Stomach (tissue), 9 donors: ENCODE data around the gene TNNI3. TPM values are rescaled to one million over a fixed set of nuclear protein-coding genes. Genes with fewer than 3 reads are reported as not detected.

ENCODE experiments used
- DNase-seq, 2 donors: peaks; one replicate each; pipeline versions ENCODE4 v3.0.0 to v3.0.0-alpha.2; 2013 to 2019
- H3K27ac ChIP-seq, 5 donors: fragments of 200-600 bp in 4 of 5; sonication (generic) in 4 of 5; one replicate each; pipeline ENCODE4 v1.5.1; 2013 to 2019; ENCODE audit warnings: mild to moderate bottlenecking in 1 of 5, moderate library complexity in 1 of 5
- H3K27me3 ChIP-seq, 3 donors: fragments of 200-600 bp; sonication (generic); one replicate each; pipeline ENCODE4 v1.5.1; 2017 to 2019; ENCODE audit warnings: mixed run types in 1 of 3
- H3K36me3 ChIP-seq, 4 donors: fragments of 200-600 bp; sonication (generic); 1 replicate in 3 of 4; 2 replicates in 1 of 4; pipeline ENCODE4 v1.5.1; 2016 to 2019
- H3K4me1 ChIP-seq, 4 donors: fragments of 200-600 bp; sonication (generic); one replicate each; pipeline ENCODE4 v1.5.1; 2016 to 2019
- H3K4me3 ChIP-seq, 4 donors: fragments of 200-600 bp; sonication (generic) in 3 of 4; one replicate each; pipeline ENCODE4 v1.5.1; 2016 to 2019; ENCODE audit warnings: mild to moderate bottlenecking in 1 of 4
- H3K9me3 ChIP-seq, 4 donors: fragments of 200-600 bp; sonication (generic); one replicate each; pipeline ENCODE4 v1.5.1; 2016 to 2019
- EP300 ChIP-seq: sonication (generic); formaldehyde crosslinking; IDR thresholded peaks from one replicate; pipeline ENCODE4 v1.6.1; 2017; ENCODE audit warnings: antibody characterized with exemption
- POLR2A ChIP-seq, 4 donors: fragments of 450-650 bp; IDR thresholded peaks; one replicate each; pipeline ENCODE4 v1.6.1; 2016; ENCODE audit warnings: antibody characterized with exemption in 4 of 4, control low read depth in 2 of 4, mild to moderate bottlenecking in 1 of 4, moderate library complexity in 1 of 4
- POLR2AphosphoS5 ChIP-seq, 3 donors: sonication (generic); formaldehyde crosslinking; IDR thresholded peaks; one replicate each; pipeline ENCODE4 v1.6.1; 2016; ENCODE audit warnings: antibody characterized with exemption in 3 of 3
- WGBS, 5 donors: extraction: QIAGEN DNeasy Blood & Tissue Kit in 3 of 5; methylation state at CpG; one replicate each; pipeline versions ENCODE4 v1.1.5 to v1.1.7; 2013 to 2018; 5-methylcytosine and 5-hydroxymethylcytosine counted together
- intact Hi-C: fragments of 100-400 bp; cut with DNase I; formaldehyde crosslinking; loops from one replicate; pipeline ENCODE4 v1.15.1; 2023; ENCODE audit warnings: low total_unique reads
- polyA plus RNA-seq, 3 donors: library from polyadenylated mRNA; stranded (reverse); fragments of 200-250 nt; gene quantifications; one replicate each; pipeline ENCODE4 v1.2.3, GENCODE V29; 2013
- total RNA-seq, 5 donors: library from RNA; depleted of rRNA; stranded (reverse); fragments of >200 nt; gene quantifications; one replicate each; pipeline versions ENCODE4 v1.1.0 to v1.2.3, GENCODE V29; 2014 to 2016
- TF ChIP-seq, protein P1 (sequence below), 7 experiments: fragments of 450-650 bp in 4 of 7; fragments of 200-600 bp in 3 of 7; sonication (generic) in 3 of 7; IDR thresholded peaks; one replicate each; pipeline ENCODE4 v1.5.1; 2016 to 2019; ENCODE audit warnings: antibody characterized with exemption in 7 of 7, control low read depth in 2 of 7, mild to moderate bottlenecking in 1 of 7
- donor health status: healthy with polysubstance abuse.
- donor health status: Bipolar disorder and iron deficiency.
- donor health status: healthy.

The TNNI3 gene
- total and polyA plus RNA-seq, 8 donors: 4.2 to 14.1 (median 7.8) TPM; not detected in 5

DNA sequence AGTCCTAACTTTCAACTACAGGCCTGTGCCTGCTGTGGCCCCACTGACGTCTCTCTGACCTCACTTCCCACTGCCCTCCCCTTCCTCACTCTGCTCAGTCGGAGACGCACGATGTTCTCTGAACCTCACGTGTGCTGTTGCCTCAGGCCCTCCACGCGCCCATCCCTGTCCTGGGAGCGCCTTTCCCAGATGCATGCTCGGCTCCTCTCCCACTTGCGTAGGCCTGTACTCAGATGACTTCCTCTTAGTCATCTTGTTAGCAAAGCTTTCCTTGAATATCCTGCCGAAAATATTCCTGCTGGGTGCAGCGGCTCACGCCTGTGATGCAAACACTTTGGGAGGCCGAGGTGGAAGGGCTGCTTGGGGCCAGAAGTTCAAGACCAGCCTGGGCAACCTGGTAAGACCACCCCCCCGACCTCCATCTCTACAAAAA, 31.9 kb upstream of the TNNI3 start:
- Histone ChIP-seq H3K4me3 (no peak overlapping the region), H3K9me3 (no peaks in the 10 kb centered on the region), H3K4me1 (no peaks in the 10 kb centered on the region), H3K36me3 (peaks cover 0 to 31% (median 12%) of the 10 kb centered on the region in 4 donors), H3K27ac (peak overlapping the region in 1 of 5 donors; percentile 43), H3K27me3 (peaks cover 0 to 63% (median 0%) of the 10 kb centered on the region in 3 donors)
- peak in 1 of 3 donors; percentile 18 for TF ChIP-seq POLR2AphosphoS5 (IDR thresholded peaks at IDR 0.05)
- no peak for TF ChIP-seq POLR2A (IDR thresholded peaks at IDR 0.05)
- no peak for DNase-seq
- intact Hi-C loops: no loop called here
- 66 to 74% (median 69%) methylated on average over 15 of the region's 15 CpGs for WGBS, 5 donors

DNA sequence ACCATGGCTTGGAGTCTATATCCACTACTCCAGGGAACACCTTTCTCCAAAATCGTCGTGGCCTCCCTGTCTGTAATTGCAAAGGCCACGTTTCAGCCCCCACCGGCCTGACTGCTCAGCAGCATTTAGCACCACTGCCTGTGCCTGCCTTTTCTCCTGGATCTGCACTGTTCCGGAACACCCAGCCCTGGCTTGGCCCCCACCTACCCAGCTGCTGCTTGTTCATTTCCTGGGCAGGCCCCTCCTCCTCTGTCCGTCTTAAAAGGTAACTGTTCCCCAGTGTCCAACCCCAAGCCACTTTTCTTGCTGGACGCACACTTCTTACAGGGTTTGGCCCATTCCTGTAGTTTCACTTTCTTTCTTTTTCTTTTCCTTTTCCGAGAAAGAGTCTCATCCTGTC, 31.1 kb upstream of the TNNI3 start:
- Histone ChIP-seq H3K27ac (peak overlapping the region in 1 of 5 donors; percentile 43), H3K4me1 (no peaks in the 10 kb centered on the region), H3K27me3 (peaks cover 0 to 61% (median 0%) of the 10 kb centered on the region in 3 donors), H3K4me3 (no peak overlapping the region), H3K9me3 (no peaks in the 10 kb centered on the region), H3K36me3 (peaks cover 0 to 25% (median 10%) of the 10 kb centered on the region in 4 donors)
- no peak for TF ChIP-seq POLR2AphosphoS5 (IDR thresholded peaks at IDR 0.05)
- TF ChIP-seq POLR2A (IDR thresholded peaks at IDR 0.05): no peak
- TF ChIP-seq EP300: no peak
- TF ChIP-seq, protein P1, sequence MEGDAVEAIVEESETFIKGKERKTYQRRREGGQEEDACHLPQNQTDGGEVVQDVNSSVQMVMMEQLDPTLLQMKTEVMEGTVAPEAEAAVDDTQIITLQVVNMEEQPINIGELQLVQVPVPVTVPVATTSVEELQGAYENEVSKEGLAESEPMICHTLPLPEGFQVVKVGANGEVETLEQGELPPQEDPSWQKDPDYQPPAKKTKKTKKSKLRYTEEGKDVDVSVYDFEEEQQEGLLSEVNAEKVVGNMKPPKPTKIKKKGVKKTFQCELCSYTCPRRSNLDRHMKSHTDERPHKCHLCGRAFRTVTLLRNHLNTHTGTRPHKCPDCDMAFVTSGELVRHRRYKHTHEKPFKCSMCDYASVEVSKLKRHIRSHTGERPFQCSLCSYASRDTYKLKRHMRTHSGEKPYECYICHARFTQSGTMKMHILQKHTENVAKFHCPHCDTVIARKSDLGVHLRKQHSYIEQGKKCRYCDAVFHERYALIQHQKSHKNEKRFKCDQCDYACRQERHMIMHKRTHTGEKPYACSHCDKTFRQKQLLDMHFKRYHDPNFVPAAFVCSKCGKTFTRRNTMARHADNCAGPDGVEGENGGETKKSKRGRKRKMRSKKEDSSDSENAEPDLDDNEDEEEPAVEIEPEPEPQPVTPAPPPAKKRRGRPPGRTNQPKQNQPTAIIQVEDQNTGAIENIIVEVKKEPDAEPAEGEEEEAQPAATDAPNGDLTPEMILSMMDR (IDR thresholded peaks at IDR 0.05): no peak
- intact Hi-C loops: no loop called here
- 50 to 68% (median 55%) methylated on average over 8 of the region's 8 CpGs for WGBS, 5 donors
- no peak for DNase-seq

- peaks cover 0 to 19% (median 8%) of the 10 kb centered on the region in 4 donors for H3K36me3 ChIP-seq
- 66 to 82% (median 73%) methylated on average over 10 to 12 of the region's 12 CpGs for WGBS, 5 donors
- intact Hi-C loops: no loop called here
Measured at GRCh38 chr19:55186080-55186479, 28.5 kb upstream of the TNNI3 start.

GRCh38 chr19:55181740-55182139, 24.2 kb upstream of the TNNI3 start:
- H3K27ac ChIP-seq: no peak overlapping the region
- 69 to 86% (median 80%) methylated on average over 13 to 20 of the region's 20 CpGs for WGBS, 5 donors
- peaks cover 18 to 99% (median 50%) of the 10 kb centered on the region in 3 donors for H3K27me3 ChIP-seq
- H3K9me3 ChIP-seq: no peaks in the 10 kb centered on the region
- peaks cover 0 to 19% (median 8%) of the 10 kb centered on the region in 4 donors for H3K36me3 ChIP-seq
- H3K4me3 ChIP-seq: no peak overlapping the region
- H3K4me1 ChIP-seq: peaks cover 9 to 19% (median 18%) of the 10 kb centered on the region in 4 donors
- DNase-seq: no peak
- TF ChIP-seq POLR2A (IDR thresholded peaks at IDR 0.05): no peak
- TF ChIP-seq EP300: no peak
- TF ChIP-seq, protein P1 (IDR thresholded peaks at IDR 0.05): no peak
- TF ChIP-seq POLR2AphosphoS5 (IDR thresholded peaks at IDR 0.05): no peak
- intact Hi-C loops: no loop called here

More at GRCh38 chr19:55186080-55186479, 28.5 kb upstream of the TNNI3 start:
- no peak overlapping the region for H3K27ac ChIP-seq
- no peak for TF ChIP-seq POLR2AphosphoS5 (IDR thresholded peaks at IDR 0.05)
- TF ChIP-seq, protein P1 (IDR thresholded peaks at IDR 0.05): no peak
- no peak for TF ChIP-seq POLR2A (IDR thresholded peaks at IDR 0.05)
- no peak for TF ChIP-seq EP300
- DNase-seq: no peak
- H3K9me3 ChIP-seq: no peaks in the 10 kb centered on the region
- no peak overlapping the region for H3K4me3 ChIP-seq
- no peaks in the 10 kb centered on the region for H3K4me1 ChIP-seq
- peaks cover 4 to 63% (median 7%) of the 10 kb centered on the region in 3 donors for H3K27me3 ChIP-seq
